ENCODE measurements around the gene MAGI1. TPM values are rescaled to one million over a fixed set of nuclear protein-coding genes. Genes with fewer than 3 reads are reported as not detected.

The MAGI1 gene
- total RNA-seq, 4 donors from 2014 or later, result 7.6 to 42.9 (median 37.0) TPM

GRCh38 chr3:65904016-65904415, 134.7 kb downstream of the MAGI1 start:
- TF ChIP-seq CTCF (IDR thresholded peaks at IDR 0.05) (no peak), POLR2A (IDR thresholded peaks at IDR 0.05) (no peak)

DNA sequence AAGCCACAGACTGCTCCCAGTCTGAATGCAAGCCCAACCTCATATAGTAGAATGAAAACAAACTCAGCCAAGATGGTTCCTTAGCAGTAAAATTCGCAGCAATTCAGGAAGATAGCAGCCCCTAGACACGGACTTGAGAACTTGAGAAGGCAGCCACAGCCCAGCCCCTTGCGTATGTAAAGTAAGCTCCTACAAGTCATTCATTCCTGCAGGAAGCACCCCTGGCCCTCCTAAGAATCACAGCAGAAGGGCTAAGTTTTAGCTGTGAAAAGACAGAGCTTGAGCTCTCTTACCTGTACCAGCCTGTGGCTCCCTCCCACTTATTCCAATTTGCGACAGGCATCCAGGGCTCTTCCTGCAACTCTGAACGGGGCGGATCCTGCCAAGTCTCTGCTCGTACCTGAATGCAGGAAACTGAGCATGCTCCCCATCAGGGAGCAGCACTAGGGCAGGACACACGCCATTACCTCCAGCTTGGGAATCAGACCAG, 136.4 kb downstream of the MAGI1 start:
- intact Hi-C loops (cut with DNase I; ENCODE audit: low total_unique reads), result no loop called here
- Histone ChIP-seq H3K4me1 (no peaks in the 10 kb centered on the region), H3K4me3 (no peak overlapping the region), H3K36me3 (no peaks in the 10 kb centered on the region), H3K9me3 (no peaks in the 10 kb centered on the region), H3K27me3 (no peaks in the 10 kb centered on the region), H3K27ac (no peak overlapping the region)
- no peak for TF ChIP-seq CTCF (IDR thresholded peaks at IDR 0.05)
- no peak for TF ChIP-seq POLR2A (IDR thresholded peaks at IDR 0.05)
- DNase-seq, result no peak

More at GRCh38 chr3:65904016-65904415, 134.7 kb downstream of the MAGI1 start:
- DNase-seq, result no peak
- Histone ChIP-seq H3K27ac (no peak overlapping the region), H3K4me1 (no peaks in the 10 kb centered on the region), H3K9me3 (no peaks in the 10 kb centered on the region), H3K4me3 (no peak overlapping the region), H3K27me3 (no peaks in the 10 kb centered on the region), H3K36me3 (no peaks in the 10 kb centered on the region)
- intact Hi-C loops (cut with DNase I; ENCODE audit: low total_unique reads), result no loop called here

DNA sequence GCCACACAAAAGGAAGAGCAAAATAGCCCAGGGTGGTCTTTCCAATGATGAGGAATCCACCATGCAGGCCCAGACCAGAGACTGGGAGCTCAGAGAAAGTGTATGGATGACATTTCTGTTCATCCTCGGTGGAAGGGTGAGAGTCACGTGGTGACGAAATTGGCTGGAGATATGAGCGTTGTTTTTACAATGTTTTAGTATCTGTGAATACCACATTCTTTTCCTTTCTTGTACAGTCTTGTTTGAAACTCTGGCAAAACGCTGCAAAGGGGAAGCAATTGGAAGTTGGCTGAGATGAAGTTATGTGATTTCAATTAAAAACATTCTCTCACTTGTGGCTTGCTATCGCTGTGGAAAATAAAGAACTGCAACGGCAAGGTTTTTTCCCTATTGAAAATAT, 137.5 kb downstream of the MAGI1 start:
- no peaks in the 10 kb centered on the region for H3K36me3 ChIP-seq
- no peak overlapping the region for H3K4me3 ChIP-seq
- H3K4me1 ChIP-seq, result no peaks in the 10 kb centered on the region
- H3K27me3 ChIP-seq, result no peaks in the 10 kb centered on the region
- no peak for TF ChIP-seq POLR2A (IDR thresholded peaks at IDR 0.05)
- TF ChIP-seq CTCF (IDR thresholded peaks at IDR 0.05), result no peak
- no peak for DNase-seq
- H3K9me3 ChIP-seq, result no peaks in the 10 kb centered on the region
- intact Hi-C loops (cut with DNase I; ENCODE audit: low total_unique reads), result no loop called here
- no peak overlapping the region for H3K27ac ChIP-seq

- H3K27ac ChIP-seq, result peak overlapping the region in 1 of 2 donors; percentile 9
- H3K9me3 ChIP-seq, result no peaks in the 10 kb centered on the region
- no peak overlapping the region for H3K4me3 ChIP-seq
- DNase-seq, result no peak
- no peaks in the 10 kb centered on the region for H3K27me3 ChIP-seq
- intact Hi-C loops (cut with DNase I; ENCODE audit: low total_unique reads), result no loop called here
- H3K36me3 ChIP-seq, result no peaks in the 10 kb centered on the region
- TF ChIP-seq CTCF (IDR thresholded peaks at IDR 0.05) (no peak), POLR2A (IDR thresholded peaks at IDR 0.05) (no peak)
- no peaks in the 10 kb centered on the region for H3K4me1 ChIP-seq
Measured at GRCh38 chr3:65899226-65899625, 139.5 kb downstream of the MAGI1 start.

GRCh38 chr3:65897766-65898165, 141.0 kb downstream of the MAGI1 start:
- Histone ChIP-seq H3K9me3 (no peaks in the 10 kb centered on the region), H3K36me3 (no peaks in the 10 kb centered on the region), H3K27ac (no peak overlapping the region), H3K27me3 (no peaks in the 10 kb centered on the region), H3K4me1 (no peaks in the 10 kb centered on the region), H3K4me3 (no peak overlapping the region)
- no peak for TF ChIP-seq CTCF (IDR thresholded peaks at IDR 0.05)
- TF ChIP-seq POLR2A (IDR thresholded peaks at IDR 0.05), result no peak
- intact Hi-C loops (cut with DNase I; ENCODE audit: low total_unique reads), result no loop called here
- DNase-seq, result no peak

All from uterus (tissue), 4 donors.